Activated CD4-positive, CD25-positive, alpha-beta regulatory T cell treated with anti-CD3 and anti-CD28 coated beads, Interleukin-2, amount 50 U/mL, for 72 hours (primary cell): Measurements from ENCODE around the gene GABRQ.

Experiments
- DNase-seq: peaks from one replicate; pipeline ENCODE4 v3.0.0; 2021

Gene GABRQ

GRCh38 chrX:152637649-152638442 lies at the start of gene GABRQ:
Gene GABRQ (plus strand): TSS chrX:152637895. CDS start chrX:152638203, 308 bp downstream.
- DNase-seq: no peak

DNA sequence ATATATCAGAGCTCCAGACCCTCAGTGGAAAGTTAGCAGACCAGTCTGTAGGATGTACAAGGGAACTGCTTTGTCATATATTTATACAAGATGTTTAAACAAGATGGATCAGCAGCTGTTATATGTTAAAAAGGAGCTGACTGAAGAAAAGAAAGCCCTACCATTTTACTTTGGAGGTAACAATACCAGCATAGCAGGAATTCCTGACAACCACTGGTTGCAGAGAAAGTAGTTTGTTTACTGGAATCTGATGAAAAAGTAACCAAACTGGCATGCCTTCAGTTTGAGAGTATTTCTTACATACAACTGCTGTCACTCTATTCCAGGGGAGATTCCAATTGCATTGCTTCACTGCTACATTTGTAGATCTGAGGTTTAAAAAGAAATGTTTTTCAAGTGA lies 49.5 kb upstream of the GABRQ start:
- no peak for DNase-seq

DNA sequence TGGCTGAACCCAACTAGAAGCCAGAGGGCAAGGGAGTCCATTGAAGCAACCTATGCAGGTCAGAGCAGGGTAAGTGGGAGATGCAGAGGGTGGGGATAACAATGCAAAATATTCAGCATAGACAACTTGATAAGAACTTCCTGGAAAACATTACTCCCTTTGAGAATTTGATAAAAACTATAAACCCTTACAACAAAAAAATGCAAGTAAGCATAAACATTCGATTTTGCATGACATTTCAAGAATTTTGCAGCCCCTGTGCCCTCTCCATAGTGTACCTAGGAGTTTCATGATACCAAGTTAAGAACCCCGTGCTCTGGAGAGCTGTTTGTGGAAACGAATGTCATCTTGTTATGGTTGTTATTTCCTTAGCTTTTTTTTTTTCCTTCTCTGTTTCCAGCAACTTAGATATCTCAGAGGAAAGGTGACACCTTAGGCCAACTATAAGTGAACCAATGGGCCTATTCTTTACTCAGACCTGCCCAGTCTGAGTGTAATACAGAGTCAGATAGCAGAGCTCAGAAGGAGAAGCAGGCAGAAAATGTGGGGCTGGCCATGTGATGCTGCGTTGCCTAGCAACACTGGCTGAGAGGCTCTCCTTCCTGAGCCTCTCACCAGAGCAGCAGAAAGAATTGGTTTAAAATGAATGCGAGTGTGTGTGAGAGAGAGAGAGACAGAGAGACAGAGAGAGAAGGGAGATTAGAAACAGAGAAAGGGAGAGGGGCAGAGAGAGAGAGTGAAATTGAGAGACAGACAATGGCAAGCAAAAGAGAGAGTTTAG lies 36.7 kb upstream of the GABRQ start:
- no peak for DNase-seq

DNA sequence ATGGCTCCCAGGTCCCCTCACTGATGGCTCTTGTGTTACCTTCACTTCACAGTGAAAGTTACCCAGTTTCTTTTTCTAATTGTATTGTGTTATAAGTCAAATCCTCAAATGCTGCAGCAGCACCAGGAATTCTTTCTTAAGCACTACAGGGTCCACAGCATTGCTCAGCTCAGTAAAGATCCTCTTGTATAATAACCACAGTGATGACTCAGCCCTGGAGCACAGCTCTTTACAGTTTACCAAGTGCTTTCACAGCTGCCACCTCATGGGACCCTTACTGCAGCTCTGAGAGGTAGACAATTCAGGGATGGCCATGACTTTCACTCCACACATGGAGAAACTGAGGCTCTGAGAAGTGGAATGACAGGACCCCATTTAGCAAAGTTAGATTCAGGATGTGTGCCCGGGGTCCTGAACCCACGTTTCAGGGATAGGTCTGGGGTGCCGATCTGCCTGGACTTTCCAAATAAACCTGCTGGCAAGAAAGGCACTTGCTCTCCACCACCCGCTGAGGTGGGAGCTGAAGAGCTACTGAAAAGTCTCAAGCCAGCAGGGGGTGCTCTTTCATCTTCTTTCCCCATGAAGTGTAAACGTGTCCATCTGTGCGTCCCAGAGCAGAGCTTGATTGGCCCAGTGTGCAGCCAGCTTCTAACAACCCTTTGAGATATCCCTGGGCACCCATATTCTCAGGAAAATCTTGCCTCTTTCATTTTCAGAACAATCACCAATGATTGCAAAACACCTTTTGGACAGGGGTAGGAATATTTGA lies 35.7 kb upstream of the GABRQ start:
- DNase-seq: no peak

DNA sequence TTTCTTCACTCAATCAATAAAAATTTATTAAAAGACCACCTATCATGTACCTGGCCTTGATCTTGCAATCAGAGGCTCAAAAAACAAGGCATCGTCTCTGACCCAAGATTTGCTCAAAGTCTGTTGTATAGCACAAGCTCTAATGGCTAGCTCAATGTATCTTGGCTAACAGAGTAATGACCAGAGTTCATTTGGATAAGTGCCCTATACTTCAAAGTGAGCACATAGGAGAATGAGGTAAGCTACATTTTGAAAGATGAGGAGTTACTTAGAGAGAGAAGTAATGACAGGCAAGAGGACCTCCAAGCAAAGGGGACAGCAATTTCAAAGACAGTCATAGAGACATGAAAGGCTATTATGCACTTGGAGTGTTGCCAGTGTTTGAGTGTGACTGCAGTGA lies 22.9 kb upstream of the GABRQ start:
- no peak for DNase-seq

DNA sequence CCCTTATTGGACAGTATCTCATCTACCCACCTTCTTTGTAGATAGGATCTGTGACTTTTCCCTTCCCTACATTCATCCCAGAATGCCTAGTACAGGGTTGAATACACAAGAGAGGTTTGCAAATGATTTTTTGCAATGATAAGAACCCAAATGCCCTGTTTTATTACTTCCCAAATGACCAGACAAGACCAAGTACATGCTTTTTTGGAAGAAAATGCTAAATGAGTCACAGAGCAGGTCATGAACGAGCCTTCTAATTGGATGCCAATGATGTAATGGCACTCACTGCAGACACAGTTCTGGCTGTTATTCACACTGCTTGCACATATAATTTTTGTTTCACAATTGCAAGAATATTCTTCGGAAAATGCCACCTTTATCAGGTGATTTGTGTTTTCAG lies 17.8 kb upstream of the GABRQ start:
- no peak for DNase-seq

GRCh38 chrX:152632445-152633097 lies 5.1 kb upstream of the GABRQ start:
- DNase-seq: peak; percentile 57

- DNase-seq: no peak
Observed at GRCh38 chrX:152635941-152636340, 1.8 kb upstream of the GABRQ start.

DNA sequence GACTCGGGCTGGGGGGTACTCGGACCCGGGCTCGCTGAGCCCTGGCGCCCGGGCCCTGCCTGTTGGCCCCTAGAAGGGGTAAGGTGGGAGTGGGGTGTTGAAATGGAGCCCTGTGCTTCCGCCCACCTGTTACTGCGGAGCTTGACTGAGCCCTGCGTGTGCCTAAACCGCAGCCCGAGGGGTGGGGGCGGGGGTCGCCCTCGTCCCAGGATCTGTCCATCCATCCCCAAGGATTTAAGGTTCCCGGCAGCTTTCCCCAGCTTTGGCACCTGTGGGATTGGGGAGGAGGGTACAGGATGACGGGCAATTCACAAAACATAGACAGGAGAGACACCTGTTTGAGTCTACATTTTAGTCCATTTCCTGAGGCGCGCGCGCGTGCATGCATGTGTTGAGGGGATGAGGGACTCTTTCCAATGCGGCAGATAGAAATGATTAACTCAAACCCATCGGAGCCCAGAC lies 779 bp downstream of the GABRQ start:
- no peak for DNase-seq

- no peak for DNase-seq
Observed at GRCh38 chrX:152639426-152639825, 1.7 kb downstream of the GABRQ start.

- DNase-seq: no peak
Observed at GRCh38 chrX:152640034-152640818, 2.5 kb downstream of the GABRQ start.

- no peak for DNase-seq
Observed at GRCh38 chrX:152641256-152641875, 3.7 kb downstream of the GABRQ start.

GRCh38 chrX:152641996-152642395 lies 4.3 kb downstream of the GABRQ start:
- DNase-seq: no peak

GRCh38 chrX:152642931-152643564 lies 5.4 kb downstream of the GABRQ start:
- DNase-seq: no peak

- no peak for DNase-seq
Observed at GRCh38 chrX:152646961-152647360, 9.3 kb downstream of the GABRQ start.

DNA sequence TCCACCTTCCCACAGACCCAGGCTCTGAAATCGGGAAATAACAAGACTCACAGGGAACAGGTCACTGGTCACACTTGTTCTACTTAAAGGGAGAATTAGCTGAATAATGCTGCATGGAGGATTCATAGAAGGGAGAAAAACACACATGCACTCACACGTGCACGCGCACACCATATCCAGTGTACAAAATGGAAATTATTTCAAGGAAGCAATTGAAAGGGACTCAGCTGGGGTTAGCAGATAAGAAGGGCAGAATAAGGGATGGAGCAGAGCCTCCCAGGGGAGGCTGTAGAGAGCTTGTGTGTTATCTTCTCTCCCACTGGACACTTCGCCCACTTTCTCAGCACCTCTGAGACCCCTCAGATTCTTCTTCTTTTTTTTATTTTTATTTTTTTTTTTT lies 10.3 kb downstream of the GABRQ start:
- no peak for DNase-seq

- no peak for DNase-seq
Observed at GRCh38 chrX:152652060-152652459, 14.4 kb downstream of the GABRQ start.

DNA sequence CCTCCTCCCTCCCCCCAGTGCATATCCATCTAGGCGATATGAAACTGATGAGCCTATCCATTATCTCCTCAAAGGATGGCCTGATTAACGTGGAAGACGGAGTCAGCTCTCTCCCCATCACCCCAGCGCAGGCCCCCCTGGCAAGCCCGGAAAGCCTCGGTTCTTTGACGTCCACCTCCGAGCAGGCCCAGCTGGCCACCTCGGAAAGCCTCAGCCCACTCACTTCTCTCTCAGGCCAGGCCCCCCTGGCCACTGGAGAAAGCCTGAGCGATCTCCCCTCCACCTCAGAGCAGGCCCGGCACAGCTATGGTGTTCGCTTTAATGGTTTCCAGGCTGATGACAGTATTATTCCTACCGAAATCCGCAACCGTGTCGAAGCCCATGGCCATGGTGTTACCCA lies 14.8 kb downstream of the GABRQ start:
- DNase-seq: no peak

DNA sequence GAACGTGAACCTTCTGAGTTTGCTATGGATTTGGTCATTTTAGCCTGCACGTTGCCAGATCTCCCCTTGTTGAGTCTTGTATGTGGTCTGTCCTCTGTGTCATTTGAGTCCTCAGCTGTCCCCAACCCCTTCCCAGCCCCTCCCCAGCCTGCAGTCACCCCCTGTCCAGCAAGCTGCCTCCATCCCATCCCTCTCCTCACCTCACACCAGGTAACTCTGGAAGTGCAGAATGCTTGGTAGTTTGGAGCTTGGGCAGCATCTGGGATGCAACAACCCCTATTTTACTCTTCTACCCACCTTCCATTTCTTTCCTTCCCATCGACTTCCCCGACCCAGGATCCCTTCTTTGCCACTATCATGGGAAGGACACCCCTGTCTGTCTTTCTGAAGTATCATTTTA lies 18.4 kb downstream of the GABRQ start:
- DNase-seq: no peak

DNA sequence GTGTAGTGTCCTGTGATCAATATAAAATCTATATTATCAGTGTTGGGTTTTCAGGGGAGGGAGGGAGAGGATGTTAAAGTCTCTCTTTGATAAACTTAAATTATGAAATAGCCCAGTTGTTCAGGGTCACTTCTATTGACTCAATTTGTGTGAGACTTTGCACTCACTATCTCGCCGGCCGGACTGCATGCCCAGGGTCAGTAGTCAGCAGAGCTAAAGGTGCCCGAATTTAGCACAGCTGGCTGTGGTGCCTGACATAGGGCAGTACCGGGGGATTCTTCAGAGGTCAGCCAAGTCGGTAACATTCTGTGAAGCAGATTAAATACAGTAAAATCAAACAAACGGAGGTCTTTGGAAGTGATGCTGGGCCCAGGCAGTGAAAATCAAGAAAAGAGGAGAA lies 19.2 kb downstream of the GABRQ start:
- no peak for DNase-seq

DNA sequence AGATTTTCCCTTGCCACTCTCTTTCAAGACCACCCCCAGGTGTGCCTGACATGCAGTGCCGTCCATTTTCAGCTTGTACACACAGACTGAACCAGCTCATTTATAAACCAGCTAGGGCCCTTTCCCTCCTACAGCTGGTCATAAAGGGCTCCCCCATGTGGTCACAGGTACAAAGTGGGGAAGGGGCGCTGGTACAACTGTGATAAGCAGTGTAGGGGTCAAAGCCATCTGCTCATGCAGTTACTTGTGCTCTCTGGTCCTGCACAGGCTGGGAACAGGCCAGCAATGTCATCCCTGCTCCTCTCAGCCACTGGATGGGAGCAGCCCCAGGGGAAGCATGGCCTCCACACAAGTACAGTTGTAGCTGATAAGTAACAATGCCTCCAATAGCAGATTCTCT lies 20.6 kb downstream of the GABRQ start:
- no peak for DNase-seq
